22Rv1 (cell line): ENCODE results near the gene ABHD16A.

Experiments
- CTCF ChIP-seq: fragments of 450-650 bp; IDR thresholded peaks from 2 replicates; pipeline ENCODE4 v1.5.1; 2017; ENCODE audit warnings: mild to moderate bottlenecking
- ZFX ChIP-seq: fragments of 450-650 bp; IDR thresholded peaks from 2 replicates; pipeline ENCODE4 v1.6.1; 2017; ENCODE audit warnings: antibody characterized with exemption, borderline replicate concordance

GRCh38 chr6:31727034-31727716, 24.1 kb upstream of the ABHD16A start:
- TF ChIP-seq CTCF (no peak), ZFX (no peak)
